Activated naive CD8-positive, alpha-beta T cell (primary cell): ENCODE results near the gene TRMT2A.

Source experiments
- H3K27ac Mint-ChIP-seq: one replicate; pipeline ENCODE4 v1.8.0; 2021; ENCODE audit warnings: mixed read lengths
- H3K27me3 Mint-ChIP-seq: one replicate; pipeline ENCODE4 v1.8.0; 2021; ENCODE audit warnings: mixed read lengths
- H3K36me3 Mint-ChIP-seq: one replicate; pipeline ENCODE4 v1.8.0; 2021; ENCODE audit warnings: mixed read lengths
- H3K4me1 Mint-ChIP-seq: one replicate; pipeline ENCODE4 v1.8.0; 2021; ENCODE audit warnings: low read depth, mixed read lengths
- H3K4me3 Mint-ChIP-seq: one replicate; pipeline ENCODE4 v1.8.0; 2021; ENCODE audit warnings: mild to moderate bottlenecking, mixed read lengths
- H3K9me3 Mint-ChIP-seq: one replicate; pipeline ENCODE4 v1.8.0; 2021; ENCODE audit warnings: low read depth, mixed read lengths

TRMT2A gene

DNA sequence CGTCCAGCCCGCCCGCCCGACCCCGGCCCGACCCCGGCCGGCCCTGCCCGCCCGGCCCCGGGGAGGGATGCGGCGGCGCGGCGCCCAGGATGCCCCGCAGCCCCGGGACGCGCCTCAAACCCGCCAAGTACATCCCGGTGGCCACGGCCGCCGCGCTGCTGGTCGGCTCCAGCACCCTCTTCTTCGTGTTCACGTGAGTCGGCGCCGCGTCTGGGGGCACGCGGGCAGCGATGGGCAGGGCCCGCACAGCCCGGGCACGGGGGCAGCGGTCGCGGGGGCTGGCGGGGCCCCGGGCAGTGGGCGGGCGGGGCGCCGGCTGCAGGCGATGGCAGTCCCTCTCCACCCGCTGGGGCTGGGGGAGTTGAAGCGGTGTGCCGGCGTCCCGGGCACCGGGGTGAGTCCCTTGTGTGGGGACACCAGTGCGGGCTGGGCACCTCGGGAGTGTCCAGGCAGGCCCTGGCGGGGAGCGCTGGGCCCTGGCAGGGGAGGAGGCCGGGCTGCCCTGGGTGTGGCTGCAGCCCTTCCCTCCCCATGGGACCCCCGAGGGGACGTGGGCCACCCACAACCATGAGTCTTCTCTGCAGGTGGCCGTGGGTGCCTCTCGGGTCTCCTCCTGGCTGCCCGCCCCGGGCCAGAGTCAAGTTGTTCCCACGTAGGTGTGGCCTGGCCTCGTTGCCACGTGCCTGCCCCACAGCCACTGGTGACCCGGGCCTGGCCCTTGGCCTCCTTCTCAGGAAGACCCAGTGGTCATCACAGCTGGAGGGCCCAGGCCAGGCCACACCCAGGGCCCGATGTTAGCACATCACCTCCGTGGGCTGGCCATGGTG, 15.0 kb upstream of the TRMT2A start:
- no peak overlapping the region for H3K27ac Mint-ChIP-seq
- H3K9me3 Mint-ChIP-seq, result no peaks in the 10 kb centered on the region

DNA sequence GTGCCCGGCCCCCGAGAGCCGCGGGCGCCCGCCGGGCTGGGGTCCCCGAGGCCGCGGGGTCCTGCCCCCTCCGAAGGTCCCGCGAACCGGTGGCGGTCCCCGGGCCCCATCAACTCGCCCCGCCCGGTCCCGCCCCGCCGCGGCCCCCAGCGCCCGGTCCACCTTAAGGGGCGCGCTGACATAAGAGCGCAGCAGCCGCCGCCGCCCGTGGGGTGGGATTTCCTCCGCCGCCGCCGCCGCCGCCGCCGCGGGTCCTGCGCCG, 14.5 kb upstream of the TRMT2A start, which contains the start of gene ZDHHC8:
ZDHHC8 (plus strand) TSS at position 208 of the 262 bp plus-strand sequence. CDS start 144 bp downstream, outside the sequence.
- peaks cover 21% of the 10 kb centered on the region for H3K4me1 Mint-ChIP-seq
- H3K27me3 Mint-ChIP-seq, result no peaks in the 10 kb centered on the region
- peak within 1 kb of the TSS; percentile 81 for H3K4me3 Mint-ChIP-seq
- no peaks in the 10 kb centered on the region for H3K36me3 Mint-ChIP-seq
- H3K27ac Mint-ChIP-seq, result no peak within 1 kb of the TSS
- no peaks in the 10 kb centered on the region for H3K9me3 Mint-ChIP-seq

More for the DNA sequence above, 15.0 kb upstream of the TRMT2A start:
- peaks cover 23% of the 10 kb centered on the region for H3K4me1 Mint-ChIP-seq
- peak overlapping the region; percentile 81 for H3K4me3 Mint-ChIP-seq
- no peaks in the 10 kb centered on the region for H3K27me3 Mint-ChIP-seq
- no peaks in the 10 kb centered on the region for H3K36me3 Mint-ChIP-seq

DNA sequence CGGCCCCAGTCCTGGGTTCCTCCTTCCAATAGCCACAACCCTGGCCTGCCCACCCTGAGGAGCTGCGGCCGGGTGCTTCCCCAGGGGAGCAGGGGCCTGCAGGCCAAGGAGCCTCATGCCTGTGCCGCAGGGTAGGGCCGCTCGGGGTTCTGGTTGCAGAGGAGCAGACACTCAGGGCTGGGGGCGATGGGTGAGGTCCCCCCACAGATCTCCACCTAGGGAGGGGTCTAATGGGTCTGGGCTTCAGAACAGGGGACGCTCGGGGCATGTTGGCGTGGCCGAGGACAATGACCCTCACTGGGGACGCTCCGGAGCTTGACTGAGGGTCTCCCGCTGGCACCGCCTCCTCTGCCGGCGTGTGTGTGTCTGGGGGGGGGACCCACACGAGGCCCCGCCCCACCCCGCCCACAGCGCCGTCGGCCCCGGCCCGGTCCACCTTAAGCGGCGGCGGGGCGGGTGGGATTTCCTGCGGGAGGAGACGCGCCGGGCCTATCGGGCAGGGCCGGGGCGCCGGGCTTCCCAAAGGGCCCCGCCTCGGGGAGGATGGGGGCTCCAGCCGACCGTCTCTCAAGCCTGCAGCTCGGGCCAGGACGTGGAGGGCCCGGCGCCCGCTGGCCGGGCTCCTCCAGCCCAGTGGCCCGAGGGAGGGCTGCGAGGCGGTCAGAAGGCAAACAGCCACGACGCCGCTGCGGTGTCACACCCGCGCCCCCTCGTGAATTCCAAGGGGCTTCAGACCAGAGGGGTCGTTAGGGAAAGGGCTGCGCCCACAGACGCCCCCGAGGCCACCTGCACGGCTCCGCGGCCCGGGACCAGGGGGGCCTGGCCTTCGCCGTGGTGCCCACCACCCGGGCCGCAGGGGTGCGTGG, 13.9 kb upstream of the TRMT2A start:
- no peaks in the 10 kb centered on the region for H3K27me3 Mint-ChIP-seq
- H3K4me1 Mint-ChIP-seq, result peaks cover 17% of the 10 kb centered on the region
- H3K27ac Mint-ChIP-seq, result no peak overlapping the region
- no peaks in the 10 kb centered on the region for H3K9me3 Mint-ChIP-seq
- peak overlapping the region; percentile 51 for H3K4me3 Mint-ChIP-seq
- no peaks in the 10 kb centered on the region for H3K36me3 Mint-ChIP-seq

DNA sequence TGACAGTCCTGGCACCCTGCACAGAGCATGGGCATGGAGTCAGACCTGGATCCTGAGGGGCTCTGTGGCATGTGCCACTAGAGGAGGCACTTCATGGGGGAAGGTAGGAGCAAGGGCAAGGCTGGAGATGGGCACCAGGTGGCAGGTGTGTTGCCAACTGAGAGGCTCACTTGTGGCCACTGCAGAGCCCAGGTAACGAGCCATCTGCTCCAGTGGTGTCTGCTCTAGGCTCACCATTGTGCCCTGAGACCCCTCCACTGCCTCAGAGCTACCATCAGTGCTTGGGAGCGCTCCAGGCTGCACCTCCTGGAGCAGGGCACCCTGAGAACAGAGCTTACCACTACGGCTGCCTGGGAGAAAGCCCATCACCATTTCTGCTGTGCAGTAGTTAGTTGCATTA, 13.3 kb upstream of the TRMT2A start:
- Mint-ChIP-seq H3K27ac (no peak overlapping the region), H3K36me3 (no peaks in the 10 kb centered on the region), H3K9me3 (no peaks in the 10 kb centered on the region), H3K4me3 (peak overlapping the region; percentile 51), H3K4me1 (peaks cover 17% of the 10 kb centered on the region), H3K27me3 (no peaks in the 10 kb centered on the region)

DNA sequence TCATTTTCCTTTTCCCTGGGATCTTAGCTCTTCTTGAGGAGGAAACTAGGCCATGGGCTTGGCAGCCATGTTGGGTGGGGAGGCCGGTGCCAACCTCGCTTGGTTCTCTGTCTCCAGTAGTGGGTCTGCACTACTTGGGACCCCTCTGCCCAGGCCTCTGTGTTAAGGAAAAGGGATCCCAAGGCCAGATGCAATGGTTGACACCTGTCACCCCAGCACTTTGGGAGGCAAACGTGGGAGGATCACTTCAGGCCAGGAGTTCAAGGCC, 12.7 kb upstream of the TRMT2A start:
- Mint-ChIP-seq H3K4me3 (no peak overlapping the region), H3K36me3 (no peaks in the 10 kb centered on the region), H3K27ac (no peak overlapping the region)

DNA sequence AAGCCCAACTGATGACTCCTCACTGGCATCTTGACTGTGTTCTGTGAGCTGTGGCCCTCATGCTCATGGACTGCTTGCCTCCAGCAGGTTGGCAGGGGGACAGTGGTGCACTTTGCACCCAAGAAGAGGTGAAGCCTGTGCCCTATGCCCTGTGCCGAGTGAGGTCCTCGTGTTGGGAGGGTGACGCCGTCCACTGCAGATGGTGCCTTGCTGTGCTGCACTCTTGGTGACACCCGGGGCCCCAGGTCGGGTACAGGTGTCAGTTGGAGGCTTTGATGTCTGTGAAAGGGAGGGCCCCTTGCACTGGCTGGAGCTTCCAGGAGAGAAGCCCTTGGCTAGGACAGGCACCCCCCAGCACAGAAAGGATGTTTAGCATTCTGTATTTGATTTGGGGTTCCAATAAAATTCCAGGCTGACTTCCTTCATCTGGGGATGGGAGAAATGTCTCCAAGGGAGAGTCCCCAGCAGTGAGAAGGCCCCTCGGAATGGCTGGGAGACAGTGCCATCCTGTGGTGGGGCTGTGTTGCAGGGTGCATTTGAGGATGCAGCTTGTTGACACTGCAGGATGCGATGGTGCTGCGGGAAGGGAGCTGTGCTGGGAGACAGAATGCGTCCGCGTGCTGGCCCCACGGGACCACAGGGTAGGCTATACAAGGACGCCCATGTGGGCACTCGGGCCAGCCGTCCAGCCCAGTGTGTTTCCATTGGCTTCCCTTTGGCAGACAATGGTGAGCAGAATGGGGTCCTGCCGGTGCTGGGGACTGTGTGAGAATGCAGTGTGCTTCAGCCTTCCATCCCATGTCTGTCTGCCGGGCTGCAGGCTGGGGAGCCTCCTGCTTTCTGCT, 12.1 kb upstream of the TRMT2A start:
- Mint-ChIP-seq H3K27me3 (no peaks in the 10 kb centered on the region), H3K27ac (peak overlapping the region; percentile 64), H3K4me3 (peak overlapping the region; percentile 59), H3K4me1 (peaks cover 17% of the 10 kb centered on the region), H3K9me3 (no peaks in the 10 kb centered on the region), H3K36me3 (no peaks in the 10 kb centered on the region)

More for the DNA sequence above, 12.7 kb upstream of the TRMT2A start:
- peaks cover 17% of the 10 kb centered on the region for H3K4me1 Mint-ChIP-seq
- no peaks in the 10 kb centered on the region for H3K9me3 Mint-ChIP-seq
- H3K27me3 Mint-ChIP-seq, result no peaks in the 10 kb centered on the region

DNA sequence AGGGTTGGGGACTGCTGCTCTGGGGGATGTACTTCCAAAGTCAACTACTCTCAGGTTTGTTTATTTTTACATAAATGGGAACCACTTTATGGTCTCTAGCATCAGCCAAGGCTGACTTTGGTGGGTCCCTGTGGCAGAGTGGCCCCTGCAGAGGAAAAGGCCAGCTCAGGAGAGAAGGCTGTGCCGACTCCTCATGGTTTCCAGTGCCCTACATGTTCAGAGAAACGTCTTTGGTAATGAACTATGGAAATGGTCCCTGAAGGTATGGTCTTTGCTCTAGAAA, 11.5 kb upstream of the TRMT2A start:
- H3K9me3 Mint-ChIP-seq, result no peaks in the 10 kb centered on the region
- H3K27ac Mint-ChIP-seq, result peak overlapping the region; percentile 64
- no peak overlapping the region for H3K4me3 Mint-ChIP-seq
- no peaks in the 10 kb centered on the region for H3K36me3 Mint-ChIP-seq
- no peaks in the 10 kb centered on the region for H3K27me3 Mint-ChIP-seq
- peaks cover 14% of the 10 kb centered on the region for H3K4me1 Mint-ChIP-seq

DNA sequence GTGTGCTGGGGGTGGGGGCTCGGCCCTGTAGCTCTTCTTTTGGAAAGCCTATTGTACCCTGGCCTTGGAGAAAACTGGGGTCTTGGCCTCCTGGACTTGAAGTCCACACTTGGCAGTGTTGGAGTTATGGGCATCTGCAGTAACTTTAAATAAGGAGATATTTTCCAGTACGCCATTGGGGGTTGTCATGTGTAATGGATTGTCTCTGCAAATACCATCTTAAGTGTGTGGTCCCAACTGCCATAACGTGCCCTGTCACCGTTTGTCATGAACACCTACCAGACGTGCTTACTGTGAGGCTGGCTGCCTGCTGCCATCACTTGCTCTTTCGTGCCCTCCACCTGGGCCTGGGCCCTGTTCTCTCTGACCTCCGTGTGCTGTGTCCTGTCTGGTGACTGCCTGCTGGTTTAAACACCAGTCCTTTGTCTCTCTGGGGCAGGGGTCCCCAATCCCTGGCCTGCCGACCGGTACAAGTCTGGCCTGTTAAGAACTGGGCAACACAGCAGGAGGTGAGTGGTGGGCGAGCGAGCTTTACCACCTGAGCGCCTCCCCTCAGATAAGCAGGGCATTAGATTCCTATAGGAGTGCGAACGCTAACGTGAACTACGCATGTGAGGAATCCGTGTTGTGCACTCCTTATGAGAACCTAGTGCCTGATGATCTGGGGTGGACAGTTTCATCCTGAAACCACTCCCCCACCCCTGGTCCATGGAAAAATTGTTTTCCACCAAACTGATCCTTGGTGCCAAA, 11.0 kb upstream of the TRMT2A start:
- Mint-ChIP-seq H3K4me1 (peaks cover 13% of the 10 kb centered on the region), H3K4me3 (no peak overlapping the region), H3K9me3 (no peaks in the 10 kb centered on the region), H3K27ac (peak overlapping the region; percentile 76), H3K27me3 (no peaks in the 10 kb centered on the region), H3K36me3 (no peaks in the 10 kb centered on the region)

DNA sequence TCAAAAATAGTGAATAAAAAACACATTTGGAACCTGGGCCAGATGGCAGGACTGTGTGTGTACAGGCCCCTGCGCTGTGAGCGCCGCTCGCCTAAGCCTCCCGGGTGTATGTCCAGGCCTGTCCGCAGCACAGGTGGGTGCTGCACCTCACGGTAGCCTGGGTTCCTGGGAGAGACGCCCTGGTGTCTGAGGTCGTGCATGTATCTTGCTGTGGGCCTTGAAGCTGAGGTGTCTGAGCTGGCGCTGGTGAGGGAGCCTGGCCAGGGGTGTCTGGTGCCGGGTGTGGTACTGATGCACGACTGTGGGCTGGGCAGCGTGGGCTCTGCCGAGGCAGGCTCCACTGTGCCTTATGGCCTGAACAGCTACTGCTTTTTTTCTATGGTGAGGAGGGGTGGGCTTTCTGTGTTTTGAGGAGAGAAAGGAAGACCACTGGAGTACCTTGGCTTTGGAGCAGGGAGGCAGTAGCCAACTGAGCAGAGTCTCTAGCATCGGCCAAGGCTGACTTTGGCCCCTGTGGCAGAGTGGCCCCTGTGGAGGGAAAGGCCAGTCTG, 10.4 kb upstream of the TRMT2A start:
- Mint-ChIP-seq H3K27me3 (no peaks in the 10 kb centered on the region), H3K27ac (peak overlapping the region; percentile 76), H3K4me1 (peaks cover 11% of the 10 kb centered on the region), H3K36me3 (no peaks in the 10 kb centered on the region), H3K4me3 (no peak overlapping the region), H3K9me3 (no peaks in the 10 kb centered on the region)

DNA sequence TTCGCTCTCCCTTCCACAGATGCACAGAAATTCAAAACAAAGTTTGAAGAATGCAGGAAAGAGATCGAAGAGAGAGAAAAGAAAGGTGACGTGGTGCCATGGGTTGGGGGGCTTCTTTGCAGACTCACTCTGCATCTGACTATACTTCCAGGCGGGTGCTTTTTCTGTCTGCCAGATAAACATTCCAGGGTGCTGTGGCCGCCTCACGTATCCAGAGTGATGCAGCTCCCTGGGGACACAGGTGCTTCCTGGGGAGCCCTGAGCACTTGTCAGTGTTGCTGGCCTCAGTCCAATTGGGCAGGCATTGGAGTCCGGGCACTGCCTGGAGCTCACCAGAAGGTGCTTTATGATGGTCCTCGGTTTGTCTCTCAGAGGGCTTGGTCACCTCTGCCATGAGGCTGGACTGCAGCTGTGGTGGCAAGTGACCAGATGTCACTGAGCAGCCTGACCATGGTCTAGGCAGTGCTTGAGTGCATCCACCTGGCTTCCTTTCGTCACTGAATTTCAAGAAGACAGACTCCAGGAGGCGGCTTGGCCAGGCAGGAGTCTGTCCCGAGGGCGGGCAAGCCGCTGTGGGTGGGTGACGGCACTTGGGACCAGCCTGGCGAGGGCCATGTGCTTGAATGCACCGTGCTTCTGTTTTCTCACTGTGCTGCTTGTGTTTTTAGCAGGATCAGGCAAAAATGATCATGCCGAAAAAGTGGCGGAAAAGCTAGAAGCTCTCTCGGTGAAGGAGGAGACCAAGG, 9.4 kb upstream of the TRMT2A start:
- Mint-ChIP-seq H3K4me3 (no peak overlapping the region), H3K9me3 (no peaks in the 10 kb centered on the region), H3K4me1 (peaks cover 18% of the 10 kb centered on the region), H3K36me3 (no peaks in the 10 kb centered on the region), H3K27ac (no peak overlapping the region), H3K27me3 (no peaks in the 10 kb centered on the region)

DNA sequence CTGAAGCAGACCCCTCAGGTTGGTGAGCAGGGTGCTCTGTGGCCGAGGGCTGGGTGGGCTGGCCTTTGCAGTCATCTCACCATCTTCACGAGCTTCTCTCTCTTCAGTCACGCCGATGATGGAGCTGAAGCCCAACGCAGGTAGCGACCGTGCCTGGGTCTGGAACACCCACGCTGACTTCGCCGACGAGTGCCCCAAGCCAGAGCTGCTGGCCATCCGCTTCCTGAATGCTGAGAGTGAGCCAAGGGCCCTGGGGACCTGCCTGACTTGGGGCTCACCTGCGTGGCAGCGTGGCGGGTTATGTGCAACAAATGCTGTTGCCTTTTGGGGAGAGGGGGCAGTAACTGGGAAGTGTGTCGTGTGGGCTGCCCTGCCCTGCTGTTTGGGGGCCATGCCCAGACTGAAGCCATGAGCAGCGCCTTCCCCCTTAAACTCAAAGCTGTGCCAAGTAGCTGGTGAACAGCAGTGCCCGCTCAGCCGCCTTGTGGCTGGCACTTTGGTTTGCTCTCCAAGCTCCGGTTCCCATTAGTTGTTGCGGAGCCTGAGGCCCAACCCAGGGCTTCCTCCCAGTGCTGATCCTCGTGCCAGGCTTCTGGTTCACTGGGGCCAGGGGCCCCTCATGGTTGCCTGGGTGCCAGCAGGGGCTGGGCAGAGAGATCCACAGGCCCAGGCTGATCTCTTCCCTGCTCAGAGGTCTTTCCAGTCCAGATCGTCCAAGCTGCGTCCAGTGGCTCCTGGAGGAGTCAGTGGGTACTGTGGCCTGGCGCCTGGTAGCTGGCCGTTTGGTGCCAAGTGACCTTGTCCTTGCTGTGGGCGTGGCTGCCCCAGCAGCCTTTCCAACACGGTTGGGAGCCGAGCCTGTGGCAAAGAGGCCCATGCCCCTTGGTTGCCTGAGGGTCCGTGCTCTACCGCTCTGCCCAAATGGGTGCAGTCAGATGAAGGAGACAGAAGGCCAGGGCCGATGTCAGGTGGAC, 8.5 kb upstream of the TRMT2A start:
- Mint-ChIP-seq H3K27ac (no peak overlapping the region), H3K27me3 (no peaks in the 10 kb centered on the region), H3K9me3 (no peaks in the 10 kb centered on the region), H3K4me3 (no peak overlapping the region), H3K4me1 (peaks cover 21% of the 10 kb centered on the region), H3K36me3 (no peaks in the 10 kb centered on the region)

DNA sequence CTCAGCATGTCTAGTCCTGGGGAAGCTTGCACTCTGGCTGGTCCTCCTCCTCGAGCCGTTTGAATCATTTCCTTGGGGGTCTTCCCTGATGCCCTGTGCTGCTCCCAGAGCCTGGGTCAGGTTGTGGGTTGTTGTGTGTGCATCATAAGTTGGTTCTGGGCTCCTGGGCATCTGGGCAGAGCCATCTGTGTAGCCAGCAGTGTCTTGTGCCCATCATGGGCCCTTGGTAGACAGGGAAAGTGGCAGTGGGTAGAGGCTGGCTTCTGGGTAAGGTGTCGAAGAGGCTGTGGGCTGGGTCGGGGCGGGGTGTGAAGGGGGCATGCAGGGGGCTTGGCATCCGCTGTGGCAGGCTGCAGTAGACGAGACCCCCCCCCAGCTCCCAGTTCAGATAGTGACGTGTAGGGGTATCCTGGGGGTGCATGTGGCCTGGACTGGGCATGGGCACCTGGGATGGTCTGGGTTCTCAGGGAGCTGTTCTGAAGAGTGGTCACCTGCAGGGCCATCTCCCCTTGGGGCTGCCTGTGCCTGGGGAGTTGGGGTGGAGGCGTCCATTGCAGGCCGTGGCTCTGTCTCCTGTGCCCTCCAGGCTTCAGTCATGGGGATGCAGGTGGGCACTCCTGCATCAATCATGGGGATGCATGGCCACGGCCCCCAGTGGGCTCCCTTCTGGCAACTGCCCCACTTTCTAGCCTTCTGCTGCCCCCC, 7.2 kb upstream of the TRMT2A start:
- no peak overlapping the region for H3K4me3 Mint-ChIP-seq
- no peaks in the 10 kb centered on the region for H3K36me3 Mint-ChIP-seq
- no peaks in the 10 kb centered on the region for H3K9me3 Mint-ChIP-seq
- peak overlapping the region; percentile 50 for H3K27ac Mint-ChIP-seq
- H3K4me1 Mint-ChIP-seq, result peaks cover 27% of the 10 kb centered on the region
- H3K27me3 Mint-ChIP-seq, result no peaks in the 10 kb centered on the region
